Raji (cell line): ENCODE data around the gene ZSWIM4.
A peak's percentile ranks its signal among the peaks of the same experiment; 100 is the strongest.

Source experiments
- POLR2A ChIP-seq: IDR thresholded peaks from 2 replicates; pipeline ENCODE4 v1.6.1; 2011; ENCODE audit warnings: low read depth, low read length, control low read depth; ENCODE audit not compliant: insufficient read depth

Gene ZSWIM4

GRCh38 chr19:13864667-13865570 is 69.7 kb downstream of the ZSWIM4 start:
- no peak for TF ChIP-seq POLR2A

- TF ChIP-seq POLR2A: no peak
These were observed 70.6 kb downstream of the ZSWIM4 start for GRCh38 chr19:13865571-13866462.

- no peak for TF ChIP-seq POLR2A
These were observed 71.3 kb downstream of the ZSWIM4 start for GRCh38 chr19:13866463-13867046.

GRCh38 chr19:13868663-13869062 is 73.4 kb downstream of the ZSWIM4 start:
- no peak for TF ChIP-seq POLR2A

GRCh38 chr19:13869281-13869680 is 74.0 kb downstream of the ZSWIM4 start:
- TF ChIP-seq POLR2A: no peak

GRCh38 chr19:13870873-13871272 is 75.6 kb downstream of the ZSWIM4 start:
- TF ChIP-seq POLR2A: no peak

GRCh38 chr19:13872339-13872694 is 77.1 kb downstream of the ZSWIM4 start:
- no peak for TF ChIP-seq POLR2A

- no peak for TF ChIP-seq POLR2A
These were observed 77.6 kb downstream of the ZSWIM4 start for GRCh38 chr19:13872695-13873389.

- no peak for TF ChIP-seq POLR2A
These were observed 78.7 kb downstream of the ZSWIM4 start for GRCh38 chr19:13873834-13874515.

- no peak for TF ChIP-seq POLR2A
These were observed 80.6 kb downstream of the ZSWIM4 start for GRCh38 chr19:13875824-13876223.

- TF ChIP-seq POLR2A: no peak
These were observed 81.6 kb downstream of the ZSWIM4 start, which contains the start of gene NANOS3 for GRCh38 chr19:13876834-13877233. NANOS3 (plus strand) TSS chr19:13877134; CDS start chr19:13877249, 115 bp downstream.

- TF ChIP-seq POLR2A: no peak
These were observed 82.1 kb downstream of the ZSWIM4 start for GRCh38 chr19:13877303-13877702.

- peak; percentile 34 for TF ChIP-seq POLR2A
These were observed 85.1 kb downstream of the ZSWIM4 start for GRCh38 chr19:13880059-13881043.

- no peak for TF ChIP-seq POLR2A
These were observed 86.0 kb downstream of the ZSWIM4 start for GRCh38 chr19:13881251-13881691.
